ENCODE data around the gene OSBPL5.

OSBPL5 gene

DNA sequence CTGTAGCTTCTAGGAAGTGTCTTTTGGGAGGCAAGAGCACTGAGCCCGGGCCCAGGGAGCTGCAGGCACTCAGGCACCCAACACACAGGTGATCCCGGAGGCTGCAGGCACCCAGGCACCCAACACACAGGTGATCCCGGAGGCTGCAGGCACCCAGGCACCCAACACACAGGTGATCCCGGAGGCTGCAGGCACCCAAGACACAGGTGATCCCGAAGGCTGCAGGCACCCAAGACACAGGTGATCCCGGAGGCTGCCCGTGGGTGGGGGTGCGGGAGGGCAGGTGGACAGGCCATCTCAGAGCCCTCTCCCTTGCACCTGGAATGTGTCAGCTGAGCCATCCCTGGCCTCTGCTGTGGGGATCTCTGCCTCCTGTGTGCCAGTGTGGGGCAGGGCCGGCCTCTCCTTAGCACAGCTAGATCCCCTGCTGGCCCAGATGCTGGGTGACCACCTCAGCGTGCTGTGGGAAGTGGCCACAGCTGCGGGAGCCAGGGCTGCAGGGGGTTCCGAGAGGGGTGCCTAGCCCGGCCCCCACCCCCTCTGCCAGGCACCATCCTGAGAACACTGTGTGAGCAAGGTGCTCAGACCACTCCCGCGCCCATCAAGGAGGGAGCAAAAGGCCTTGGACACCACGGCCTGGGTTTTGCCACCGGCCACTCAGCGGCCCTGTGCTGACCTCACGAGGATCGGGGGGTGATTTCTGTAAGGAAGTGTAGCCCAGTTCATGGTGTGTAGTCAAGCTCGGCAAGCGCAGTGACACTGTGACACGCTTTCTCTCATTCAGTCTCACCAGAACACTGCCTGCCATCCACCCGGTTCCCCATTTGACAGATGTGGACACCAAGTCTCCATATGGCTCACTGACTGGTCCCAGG is 39.3 kb upstream of the OSBPL5 start:
- TF ChIP-seq POLR2AphosphoS5 (IDR thresholded peaks at IDR 0.05; ENCODE audit: low read depth, low read length): no peak

DNA sequence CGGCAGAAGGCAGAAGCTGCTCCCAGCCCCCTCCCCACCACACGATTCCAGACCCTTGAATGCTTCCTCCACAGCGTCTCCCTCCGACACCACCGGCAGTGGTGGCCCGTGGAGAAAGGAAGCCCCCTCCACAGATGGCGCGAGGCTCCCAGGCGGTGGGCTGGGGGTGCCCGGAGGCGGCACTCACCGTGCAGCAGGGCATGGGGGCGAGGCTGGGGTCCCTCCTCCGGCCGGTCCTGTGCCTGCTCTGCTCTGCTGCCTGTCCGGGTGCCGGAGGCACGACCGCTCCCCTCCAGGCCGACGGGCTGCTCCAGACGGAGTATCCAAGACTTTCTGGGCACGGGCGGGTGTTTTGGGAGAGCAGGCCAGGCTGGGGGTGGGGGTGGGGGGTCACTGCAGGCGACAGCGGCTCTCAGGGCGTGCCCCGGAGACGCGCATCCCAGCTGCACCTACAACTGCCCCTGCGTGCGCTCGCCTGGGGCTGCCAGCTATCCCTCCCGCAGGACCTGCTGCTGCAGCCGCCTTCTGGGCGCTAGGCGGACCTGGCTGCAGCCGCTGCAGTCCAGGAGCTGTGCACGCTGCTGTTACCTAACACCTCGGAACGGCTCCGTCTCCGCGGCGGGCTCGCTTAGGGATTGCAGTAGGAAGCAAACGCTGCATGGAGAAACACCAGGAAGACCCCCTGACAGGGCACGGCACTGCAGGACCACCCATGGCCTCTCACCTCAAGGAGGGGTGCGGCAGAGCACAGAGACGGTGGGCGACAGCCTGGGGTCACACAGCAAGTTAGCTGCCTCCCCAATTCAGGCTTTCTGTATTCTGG is 38.3 kb upstream of the OSBPL5 start:
- TF ChIP-seq TAF1 (IDR thresholded peaks at IDR 0.05; ENCODE audit: borderline replicate concordance, insufficient read depth, low read length): no peak
- TF ChIP-seq POLR2AphosphoS5 (IDR thresholded peaks at IDR 0.05; ENCODE audit: low read depth, low read length): no peak
- no peak for TF ChIP-seq FOXP2 (optimal IDR thresholded peaks at IDR 0.05; ENCODE audit: borderline replicate concordance, extremely low read depth, extremely low read length, insufficient read depth)
- TF ChIP-seq SIN3A (IDR thresholded peaks at IDR 0.05; ENCODE audit: borderline replicate concordance, insufficient read depth, low read length): no peak
- TF ChIP-seq, protein P1, sequence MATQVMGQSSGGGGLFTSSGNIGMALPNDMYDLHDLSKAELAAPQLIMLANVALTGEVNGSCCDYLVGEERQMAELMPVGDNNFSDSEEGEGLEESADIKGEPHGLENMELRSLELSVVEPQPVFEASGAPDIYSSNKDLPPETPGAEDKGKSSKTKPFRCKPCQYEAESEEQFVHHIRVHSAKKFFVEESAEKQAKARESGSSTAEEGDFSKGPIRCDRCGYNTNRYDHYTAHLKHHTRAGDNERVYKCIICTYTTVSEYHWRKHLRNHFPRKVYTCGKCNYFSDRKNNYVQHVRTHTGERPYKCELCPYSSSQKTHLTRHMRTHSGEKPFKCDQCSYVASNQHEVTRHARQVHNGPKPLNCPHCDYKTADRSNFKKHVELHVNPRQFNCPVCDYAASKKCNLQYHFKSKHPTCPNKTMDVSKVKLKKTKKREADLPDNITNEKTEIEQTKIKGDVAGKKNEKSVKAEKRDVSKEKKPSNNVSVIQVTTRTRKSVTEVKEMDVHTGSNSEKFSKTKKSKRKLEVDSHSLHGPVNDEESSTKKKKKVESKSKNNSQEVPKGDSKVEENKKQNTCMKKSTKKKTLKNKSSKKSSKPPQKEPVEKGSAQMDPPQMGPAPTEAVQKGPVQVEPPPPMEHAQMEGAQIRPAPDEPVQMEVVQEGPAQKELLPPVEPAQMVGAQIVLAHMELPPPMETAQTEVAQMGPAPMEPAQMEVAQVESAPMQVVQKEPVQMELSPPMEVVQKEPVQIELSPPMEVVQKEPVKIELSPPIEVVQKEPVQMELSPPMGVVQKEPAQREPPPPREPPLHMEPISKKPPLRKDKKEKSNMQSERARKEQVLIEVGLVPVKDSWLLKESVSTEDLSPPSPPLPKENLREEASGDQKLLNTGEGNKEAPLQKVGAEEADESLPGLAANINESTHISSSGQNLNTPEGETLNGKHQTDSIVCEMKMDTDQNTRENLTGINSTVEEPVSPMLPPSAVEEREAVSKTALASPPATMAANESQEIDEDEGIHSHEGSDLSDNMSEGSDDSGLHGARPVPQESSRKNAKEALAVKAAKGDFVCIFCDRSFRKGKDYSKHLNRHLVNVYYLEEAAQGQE (IDR thresholded peaks at IDR 0.05; ENCODE audit: insufficient read depth in 1 of 2, low read depth in 2 of 2, low read length in 2 of 2): no peak

DNA sequence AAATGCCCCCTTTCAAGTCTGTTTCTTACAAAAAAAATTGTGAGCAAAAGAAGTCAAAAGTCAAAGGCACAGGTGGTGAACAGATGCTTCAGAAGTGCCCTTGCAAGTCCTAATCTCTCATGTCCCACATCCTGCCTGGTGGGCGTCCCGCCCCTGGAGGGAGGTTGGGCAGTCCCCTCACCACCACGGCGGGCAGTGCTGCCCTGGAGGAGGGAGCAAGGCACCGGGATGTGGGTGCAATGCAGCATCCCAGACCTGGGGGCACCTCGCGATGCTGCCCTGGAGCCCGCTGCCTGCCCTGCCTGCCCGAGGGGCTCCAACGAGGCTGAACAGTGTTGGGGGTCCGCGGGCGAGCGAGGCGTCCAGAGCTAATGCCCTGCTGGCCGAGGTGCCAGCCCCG is 37.6 kb upstream of the OSBPL5 start:
- TF ChIP-seq, protein P1 (IDR thresholded peaks at IDR 0.05; ENCODE audit: insufficient read depth in 1 of 2, low read depth in 2 of 2, low read length in 2 of 2): no peak
- TF ChIP-seq SIN3A (IDR thresholded peaks at IDR 0.05; ENCODE audit: borderline replicate concordance, insufficient read depth, low read length): no peak
- no peak for TF ChIP-seq TAF1 (IDR thresholded peaks at IDR 0.05; ENCODE audit: borderline replicate concordance, insufficient read depth, low read length)
- TF ChIP-seq FOXP2 (optimal IDR thresholded peaks at IDR 0.05; ENCODE audit: borderline replicate concordance, extremely low read depth, extremely low read length, insufficient read depth): no peak
- TF ChIP-seq POLR2AphosphoS5 (IDR thresholded peaks at IDR 0.05; ENCODE audit: low read depth, low read length): no peak

DNA sequence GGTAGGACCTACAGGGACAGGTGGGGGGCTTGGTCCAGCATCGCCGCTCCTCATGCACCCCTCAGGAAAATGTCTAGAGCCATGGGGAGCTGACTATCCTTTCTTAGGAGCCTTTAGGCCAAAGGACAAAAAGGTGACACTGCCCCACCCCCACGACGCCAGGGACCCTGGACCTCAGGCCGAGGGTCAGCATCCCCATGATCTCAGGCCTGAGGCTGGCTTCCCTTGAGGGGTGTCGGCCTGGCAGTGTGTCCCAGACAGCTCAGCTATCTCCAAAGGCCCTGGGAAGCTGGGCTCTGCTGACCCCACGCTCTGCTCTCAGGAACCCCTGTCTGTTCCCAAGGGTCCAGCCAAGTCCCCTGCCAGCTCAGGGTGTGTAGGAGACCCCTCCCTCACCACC is 37.2 kb upstream of the OSBPL5 start:
- no peak for TF ChIP-seq SIN3A (IDR thresholded peaks at IDR 0.05; ENCODE audit: borderline replicate concordance, insufficient read depth, low read length)
- no peak for TF ChIP-seq TAF1 (IDR thresholded peaks at IDR 0.05; ENCODE audit: borderline replicate concordance, insufficient read depth, low read length)
- no peak for TF ChIP-seq POLR2AphosphoS5 (IDR thresholded peaks at IDR 0.05; ENCODE audit: low read depth, low read length)
- TF ChIP-seq, protein P1 (IDR thresholded peaks at IDR 0.05; ENCODE audit: insufficient read depth in 1 of 2, low read depth in 2 of 2, low read length in 2 of 2): no peak
- no peak for TF ChIP-seq FOXP2 (optimal IDR thresholded peaks at IDR 0.05; ENCODE audit: borderline replicate concordance, extremely low read depth, extremely low read length, insufficient read depth)

DNA sequence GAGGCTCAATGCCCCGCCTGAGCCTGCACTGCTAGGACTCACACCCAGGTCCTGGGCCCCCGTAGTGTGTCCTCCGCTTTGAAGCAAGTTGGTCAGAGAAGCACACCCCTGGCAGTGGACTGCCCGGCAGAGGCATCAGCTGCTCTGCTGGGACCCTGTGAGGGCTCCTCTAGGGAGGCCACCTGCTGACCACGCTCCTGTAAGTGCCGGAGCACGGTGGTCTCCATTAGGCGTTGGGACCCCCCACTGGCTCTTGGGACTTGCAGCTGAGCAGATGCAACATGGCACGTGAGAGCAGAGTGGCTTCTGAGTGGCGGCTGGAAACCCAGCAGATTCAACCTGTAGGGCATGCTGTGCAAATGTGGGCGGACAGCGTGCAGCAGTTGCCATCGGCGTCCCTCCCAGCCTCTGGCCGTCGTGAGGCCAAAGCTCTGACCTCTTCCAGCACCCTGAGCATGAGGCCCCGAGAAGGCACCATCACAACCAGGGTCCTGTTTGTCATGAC is 36.6 kb upstream of the OSBPL5 start:
- TF ChIP-seq POLR2AphosphoS5 (IDR thresholded peaks at IDR 0.05; ENCODE audit: low read depth, low read length) (no peak), TAF1 (IDR thresholded peaks at IDR 0.05; ENCODE audit: borderline replicate concordance, insufficient read depth, low read length) (no peak), SIN3A (IDR thresholded peaks at IDR 0.05; ENCODE audit: borderline replicate concordance, insufficient read depth, low read length) (no peak), FOXP2 (optimal IDR thresholded peaks at IDR 0.05; ENCODE audit: borderline replicate concordance, extremely low read depth, extremely low read length, insufficient read depth) (no peak)
- TF ChIP-seq, protein P1 (IDR thresholded peaks at IDR 0.05; ENCODE audit: insufficient read depth in 1 of 2, low read depth in 2 of 2, low read length in 2 of 2): no peak

All from PFSK-1 (cell line).